Dedifferentiated amniotic fluid mesenchymal stem cell (primary cell): ENCODE measurements around the gene ENO2.

ENCODE experiments used
- DNase-seq: peaks from one replicate; pipeline ENCODE4 v3.0.0-alpha.2; 2016; ENCODE audit errors: extremely low spot score

ENO2 gene

DNA sequence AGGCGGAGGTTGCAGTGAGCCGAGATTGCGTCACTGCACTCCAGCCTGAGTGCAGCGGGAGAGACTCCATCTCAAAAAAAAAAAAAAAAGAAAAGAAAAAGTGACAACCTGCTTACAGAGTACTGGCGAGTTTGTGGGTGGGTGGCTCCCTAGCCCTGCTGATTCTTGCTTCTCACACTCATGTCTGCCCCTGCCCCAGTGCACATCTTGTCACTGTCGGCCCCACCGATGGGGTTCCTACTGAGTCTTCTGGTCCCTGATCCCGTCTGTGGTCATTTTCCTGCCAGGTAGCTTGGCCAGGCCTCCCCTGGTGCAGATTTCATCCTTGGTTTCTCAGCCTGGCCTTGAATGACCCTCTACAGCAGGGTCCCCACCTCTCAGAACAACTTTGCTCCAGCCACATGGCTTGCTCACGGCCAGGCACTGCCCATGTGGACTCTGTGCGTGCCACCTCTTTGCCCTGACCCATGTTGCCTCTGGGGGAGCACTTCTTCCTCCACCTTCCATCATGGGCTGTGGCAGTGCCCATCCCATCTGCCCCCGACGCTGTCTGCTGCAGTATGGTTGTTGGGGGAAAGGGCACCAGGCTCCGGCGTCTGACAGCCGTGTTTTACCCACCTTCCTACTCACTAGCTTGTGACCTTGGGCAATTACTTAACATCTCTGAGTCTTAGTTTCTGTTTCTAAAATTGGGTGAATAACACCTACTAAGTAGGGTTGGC, 34.7 kb downstream of the ENO2 start:
- no peak for DNase-seq

DNA sequence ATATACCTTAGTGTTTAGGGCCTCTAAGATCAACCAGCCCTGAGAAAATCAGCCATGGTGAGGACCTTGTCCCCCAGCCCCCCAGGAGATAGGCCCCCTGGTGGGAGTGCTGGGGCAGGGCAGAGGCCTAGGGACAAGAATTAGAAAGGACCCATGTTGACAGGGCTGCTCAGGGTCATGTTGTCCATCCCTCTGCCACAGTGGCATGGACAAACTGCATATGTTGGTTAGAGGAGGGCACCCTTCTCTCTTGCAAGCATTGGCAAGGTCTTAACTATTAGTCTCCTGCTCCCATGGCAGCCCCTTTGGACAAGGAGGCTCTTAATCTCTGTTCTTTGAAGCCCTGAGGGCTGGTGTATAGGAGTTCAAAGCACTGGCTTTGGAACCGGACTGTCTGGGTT, 36.0 kb downstream of the ENO2 start:
- no peak for DNase-seq

DNA sequence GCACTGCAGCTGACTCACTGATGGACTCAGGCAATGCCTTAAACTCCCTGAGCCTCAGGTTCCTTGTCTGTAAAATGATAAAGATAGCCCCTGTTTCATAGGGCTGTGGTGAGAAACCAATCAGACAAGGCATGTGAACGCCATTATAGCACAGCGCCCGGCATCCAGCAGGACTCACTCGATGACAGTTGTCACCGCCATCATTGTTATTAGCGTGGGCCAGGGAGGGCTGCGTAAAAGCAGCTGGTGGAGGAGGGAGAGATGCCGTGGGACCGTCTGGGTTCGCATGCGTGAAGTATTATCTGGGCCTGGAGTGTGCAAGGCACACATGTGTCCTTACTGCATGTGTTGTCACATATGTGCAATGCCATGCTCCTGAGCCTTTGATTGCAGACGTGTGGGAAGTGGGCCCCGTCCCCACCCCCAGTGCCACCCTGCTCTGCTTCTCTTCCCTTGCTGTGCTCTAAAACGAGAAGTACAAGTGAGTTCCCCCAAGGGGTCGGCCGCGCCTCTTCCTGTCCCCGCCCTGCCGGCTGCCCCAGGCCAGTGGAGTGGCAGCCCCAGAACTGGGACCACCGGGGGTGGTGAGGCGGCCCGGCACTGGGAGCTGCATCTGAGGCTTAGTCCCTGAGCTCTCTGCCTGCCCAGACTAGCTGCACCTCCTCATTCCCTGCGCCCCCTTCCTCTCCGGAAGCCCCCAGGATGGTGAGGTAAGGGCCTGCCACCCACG, 36.6 kb downstream of the ENO2 start, which contains the start of gene PTPN6:
Gene PTPN6 (plus strand): TSS at position 546 of the 730 bp plus-strand sequence. CDS start 157 bp downstream, at position 703.
- DNase-seq, result no peak

DNA sequence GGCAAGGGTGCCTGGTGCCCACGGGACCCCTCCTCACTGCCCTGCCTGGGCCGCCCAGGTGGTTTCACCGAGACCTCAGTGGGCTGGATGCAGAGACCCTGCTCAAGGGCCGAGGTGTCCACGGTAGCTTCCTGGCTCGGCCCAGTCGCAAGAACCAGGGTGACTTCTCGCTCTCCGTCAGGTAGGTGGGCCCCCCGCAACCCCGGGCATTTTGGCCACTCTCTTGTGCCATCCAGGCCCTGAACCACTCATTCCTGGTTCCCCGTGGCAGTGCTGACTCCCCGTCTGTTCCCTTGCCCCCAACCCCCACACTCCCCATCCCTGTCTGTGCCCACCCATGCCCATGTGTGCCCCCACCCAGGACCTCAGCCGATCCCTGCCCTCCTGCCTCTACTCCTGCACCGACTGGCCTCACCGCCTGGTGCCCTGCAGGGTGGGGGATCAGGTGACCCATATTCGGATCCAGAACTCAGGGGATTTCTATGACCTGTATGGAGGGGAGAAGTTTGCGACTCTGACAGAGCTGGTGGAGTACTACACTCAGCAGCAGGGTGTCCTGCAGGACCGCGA, 37.3 kb downstream of the ENO2 start:
- no peak for DNase-seq

DNA sequence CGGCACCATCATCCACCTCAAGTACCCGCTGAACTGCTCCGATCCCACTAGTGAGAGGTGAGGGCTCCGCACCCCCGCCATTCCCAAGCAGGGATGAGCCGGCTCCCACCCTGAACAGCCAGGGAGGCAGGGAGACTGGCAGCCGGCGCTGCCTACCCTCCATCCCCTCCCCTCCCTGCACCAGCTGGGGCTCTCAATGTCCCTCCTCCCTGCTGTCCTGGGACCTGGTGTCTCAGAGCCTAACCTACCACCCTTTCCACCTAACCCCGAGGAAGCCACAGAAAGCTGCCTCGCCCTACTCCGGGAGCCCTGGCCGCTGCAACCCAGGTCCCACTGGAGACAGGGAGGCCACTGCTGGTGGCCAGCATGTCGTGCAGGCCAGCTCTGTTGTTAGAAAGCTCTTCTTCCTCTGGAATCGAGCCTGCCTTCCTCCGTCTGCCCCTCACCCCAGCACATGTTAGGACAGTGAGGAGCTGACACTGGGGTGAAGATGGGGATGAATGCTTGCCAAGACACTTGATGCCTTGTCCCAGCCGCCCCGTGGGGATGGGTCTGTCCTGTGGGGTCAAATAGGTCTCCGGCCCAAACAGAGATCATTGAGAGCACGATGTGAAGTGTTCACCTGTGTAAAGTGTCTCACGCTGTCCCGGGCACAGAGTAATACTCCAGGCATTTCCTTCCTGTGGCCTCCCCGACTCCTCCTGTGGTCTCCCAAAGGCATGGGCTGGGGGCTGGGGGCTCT, 37.9 kb downstream of the ENO2 start:
- DNase-seq, result no peak

DNA sequence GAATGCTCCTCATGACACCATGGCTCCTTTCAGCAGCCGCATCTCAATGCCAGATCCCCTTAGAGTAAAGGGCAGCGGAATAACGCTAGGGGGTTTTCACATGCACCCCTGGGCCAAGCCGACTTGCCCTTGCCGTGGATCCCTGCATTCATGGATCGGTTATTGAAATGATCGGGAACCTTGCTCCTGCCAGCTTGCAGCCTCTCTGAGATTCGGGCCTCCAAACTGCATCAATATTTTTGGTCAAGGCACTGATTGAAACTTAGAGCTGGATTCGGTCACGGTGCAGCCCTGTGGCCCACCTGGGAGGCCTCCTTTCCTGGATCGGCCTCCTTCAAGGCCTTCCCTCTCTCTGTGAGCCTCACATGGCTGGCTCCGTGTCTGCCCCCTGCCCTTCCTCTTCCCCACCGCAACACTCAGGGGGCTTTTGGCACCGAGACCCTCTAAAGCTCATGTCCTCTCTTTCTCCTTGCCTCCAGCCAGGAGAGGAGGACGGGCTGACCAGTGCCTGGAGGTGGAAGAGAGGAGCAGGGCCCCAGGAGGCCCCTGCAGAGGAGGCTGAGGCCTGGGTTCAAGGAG, 38.6 kb downstream of the ENO2 start:
- DNase-seq, result no peak

DNA sequence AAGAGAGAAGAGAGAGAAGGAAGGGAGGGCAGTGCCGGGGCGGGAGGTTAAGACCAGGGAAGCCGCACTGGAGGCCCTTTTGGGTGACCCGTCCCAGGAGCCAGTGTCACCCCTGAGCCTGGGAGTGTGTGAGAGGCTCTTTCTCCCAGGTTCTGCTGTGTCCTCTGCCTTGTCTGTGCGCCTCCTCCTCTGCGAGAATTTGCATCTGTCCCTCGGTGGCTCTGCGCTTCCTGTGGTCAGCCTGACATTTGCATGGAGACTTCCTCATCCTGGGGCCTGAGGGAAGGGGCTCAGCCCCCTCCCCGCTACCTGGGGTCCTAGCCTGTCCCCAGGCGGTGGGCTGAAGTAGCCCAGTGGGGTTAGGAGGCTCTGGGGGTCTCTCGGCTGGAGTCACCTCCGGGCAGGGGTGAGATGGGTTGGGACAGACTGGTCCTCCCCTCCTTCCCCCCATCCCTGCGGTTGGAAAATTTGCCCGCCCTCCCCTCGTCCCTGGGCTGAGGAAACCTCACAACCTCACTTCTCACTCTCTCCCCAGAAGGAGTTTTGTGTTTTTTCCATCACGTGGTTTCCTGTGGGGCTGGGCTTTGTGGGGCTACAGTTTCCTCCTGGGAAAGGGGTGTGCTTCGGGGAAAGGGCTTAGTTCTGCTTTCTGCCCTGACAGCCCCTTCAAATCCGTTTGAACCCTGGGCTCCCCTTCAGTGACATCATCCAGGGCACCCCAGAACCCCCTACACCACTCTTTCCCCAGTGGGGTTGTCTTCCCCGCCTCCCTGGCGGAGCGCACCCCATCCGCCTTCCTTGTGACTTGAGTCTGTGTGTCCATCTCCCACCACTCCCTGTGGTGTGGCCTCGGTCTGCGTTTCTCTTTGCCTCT, 39.3 kb downstream of the ENO2 start:
- DNase-seq, result no peak

DNA sequence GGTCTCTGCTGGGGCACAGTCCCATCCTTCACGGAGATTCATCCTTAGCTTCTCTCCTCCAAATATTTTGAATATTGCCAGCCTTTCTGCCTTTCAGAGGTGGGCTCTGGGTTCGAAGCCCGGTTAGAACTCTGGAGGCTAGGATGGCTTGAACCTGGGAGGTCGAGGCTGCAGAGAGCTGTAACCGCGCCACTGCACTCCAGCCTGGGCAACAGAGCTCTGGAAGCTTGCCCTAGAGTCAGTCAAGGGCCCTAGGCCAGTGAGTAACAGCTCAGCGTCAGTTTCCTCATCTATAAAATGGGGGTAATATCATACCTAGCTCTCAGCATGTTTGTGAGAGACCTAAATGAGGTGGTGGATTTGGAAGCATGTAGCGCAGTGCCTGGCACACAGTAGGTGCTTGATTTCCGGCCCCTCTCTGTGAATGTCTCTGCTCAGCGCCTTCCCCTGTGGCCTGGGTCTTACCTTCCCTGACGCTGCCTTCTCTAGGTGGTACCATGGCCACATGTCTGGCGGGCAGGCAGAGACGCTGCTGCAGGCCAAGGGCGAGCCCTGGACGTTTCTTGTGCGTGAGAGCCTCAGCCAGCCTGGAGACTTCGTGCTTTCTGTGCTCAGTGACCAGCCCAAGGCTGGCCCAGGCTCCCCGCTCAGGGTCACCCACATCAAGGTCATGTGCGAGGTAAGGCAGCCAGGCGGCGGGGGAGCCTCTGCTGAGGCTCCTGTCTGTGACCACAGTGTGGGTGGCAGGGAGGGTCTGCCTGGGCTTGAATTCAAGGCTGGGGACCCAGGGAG, 40.1 kb downstream of the ENO2 start:
- no peak for DNase-seq

DNA sequence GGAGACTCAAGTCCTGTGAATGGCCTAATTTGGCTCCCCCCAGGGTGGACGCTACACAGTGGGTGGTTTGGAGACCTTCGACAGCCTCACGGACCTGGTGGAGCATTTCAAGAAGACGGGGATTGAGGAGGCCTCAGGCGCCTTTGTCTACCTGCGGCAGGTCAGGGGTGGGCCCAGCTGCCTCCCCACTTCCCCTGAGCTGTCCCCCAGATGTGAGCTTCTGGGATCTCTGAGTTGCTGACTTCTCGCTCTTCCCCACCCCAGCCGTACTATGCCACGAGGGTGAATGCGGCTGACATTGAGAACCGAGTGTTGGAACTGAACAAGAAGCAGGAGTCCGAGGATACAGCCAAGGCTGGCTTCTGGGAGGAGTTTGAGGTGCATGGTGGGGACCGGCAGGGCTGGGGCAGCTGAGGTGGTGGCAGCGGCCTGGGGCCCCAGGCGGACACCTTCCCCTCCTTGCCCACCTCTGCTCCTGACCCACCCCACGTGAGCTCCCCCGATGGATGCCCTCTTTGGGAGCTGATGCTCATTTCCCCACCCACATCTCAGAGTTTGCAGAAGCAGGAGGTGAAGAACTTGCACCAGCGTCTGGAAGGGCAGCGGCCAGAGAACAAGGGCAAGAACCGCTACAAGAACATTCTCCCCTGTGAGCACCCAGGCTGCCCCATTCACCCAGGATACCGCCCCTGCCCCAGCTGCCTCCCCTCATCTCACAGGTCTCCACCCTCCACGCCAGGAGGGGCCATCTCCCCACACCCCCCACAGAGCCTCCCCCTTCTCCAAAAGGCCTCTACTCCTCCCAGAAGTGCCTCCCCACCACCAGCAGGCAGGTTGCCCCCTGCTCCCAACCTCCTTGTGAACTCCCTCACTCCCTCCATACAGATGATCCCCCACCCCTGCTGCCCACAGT, 41.0 kb downstream of the ENO2 start:
- no peak for DNase-seq

DNA sequence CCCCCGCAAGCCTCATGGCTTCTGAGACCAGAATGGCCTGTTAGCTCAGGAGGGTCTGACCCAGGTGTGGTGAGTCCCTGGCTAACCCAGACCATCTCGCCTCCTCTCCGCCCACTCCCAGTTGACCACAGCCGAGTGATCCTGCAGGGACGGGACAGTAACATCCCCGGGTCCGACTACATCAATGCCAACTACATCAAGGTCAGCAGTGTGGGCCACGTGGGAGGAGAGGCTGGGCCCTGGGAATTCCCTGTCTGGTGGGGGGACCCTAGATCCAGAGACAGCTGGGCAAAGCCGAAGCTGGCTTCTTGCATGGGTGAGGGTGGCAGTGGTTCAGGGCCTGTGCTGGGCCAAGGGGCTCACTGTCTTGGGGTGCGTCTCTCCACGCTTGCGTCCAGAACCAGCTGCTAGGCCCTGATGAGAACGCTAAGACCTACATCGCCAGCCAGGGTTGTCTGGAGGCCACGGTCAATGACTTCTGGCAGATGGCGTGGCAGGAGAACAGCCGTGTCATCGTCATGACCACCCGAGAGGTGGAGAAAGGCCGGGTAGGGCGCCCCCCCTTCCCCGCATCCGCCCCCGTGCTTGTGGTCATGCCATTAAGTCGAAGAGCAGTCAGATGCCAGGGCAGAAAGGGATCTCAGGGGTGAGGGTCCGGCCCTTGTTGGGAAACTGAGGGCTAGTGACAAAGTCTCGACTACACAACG, 41.8 kb downstream of the ENO2 start:
- no peak for DNase-seq

DNA sequence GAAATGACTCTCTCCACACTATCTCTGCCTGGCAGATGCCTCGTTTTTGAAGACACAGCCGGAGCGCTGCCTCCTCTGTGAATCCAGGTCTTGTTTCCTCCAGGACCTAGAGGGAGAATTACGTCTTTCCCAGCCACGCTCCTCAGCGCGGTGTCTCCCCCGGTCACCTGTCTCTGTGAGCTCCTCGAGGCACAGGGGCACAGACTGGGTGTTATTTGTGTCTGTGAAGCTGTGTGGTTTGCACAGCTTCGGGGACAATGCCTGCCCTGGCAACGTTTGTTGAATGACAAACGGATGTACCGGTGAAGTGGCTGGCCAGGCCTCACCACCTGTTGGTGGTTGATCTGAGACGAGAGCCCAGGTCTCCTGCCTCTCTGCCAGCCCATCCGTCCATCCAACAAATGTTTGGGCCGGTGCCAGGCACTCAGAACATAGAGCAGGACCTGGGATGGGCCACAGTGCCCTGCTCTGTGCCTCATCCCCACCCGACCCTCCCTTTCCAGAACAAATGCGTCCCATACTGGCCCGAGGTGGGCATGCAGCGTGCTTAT, 42.8 kb downstream of the ENO2 start:
- DNase-seq, result no peak

DNA sequence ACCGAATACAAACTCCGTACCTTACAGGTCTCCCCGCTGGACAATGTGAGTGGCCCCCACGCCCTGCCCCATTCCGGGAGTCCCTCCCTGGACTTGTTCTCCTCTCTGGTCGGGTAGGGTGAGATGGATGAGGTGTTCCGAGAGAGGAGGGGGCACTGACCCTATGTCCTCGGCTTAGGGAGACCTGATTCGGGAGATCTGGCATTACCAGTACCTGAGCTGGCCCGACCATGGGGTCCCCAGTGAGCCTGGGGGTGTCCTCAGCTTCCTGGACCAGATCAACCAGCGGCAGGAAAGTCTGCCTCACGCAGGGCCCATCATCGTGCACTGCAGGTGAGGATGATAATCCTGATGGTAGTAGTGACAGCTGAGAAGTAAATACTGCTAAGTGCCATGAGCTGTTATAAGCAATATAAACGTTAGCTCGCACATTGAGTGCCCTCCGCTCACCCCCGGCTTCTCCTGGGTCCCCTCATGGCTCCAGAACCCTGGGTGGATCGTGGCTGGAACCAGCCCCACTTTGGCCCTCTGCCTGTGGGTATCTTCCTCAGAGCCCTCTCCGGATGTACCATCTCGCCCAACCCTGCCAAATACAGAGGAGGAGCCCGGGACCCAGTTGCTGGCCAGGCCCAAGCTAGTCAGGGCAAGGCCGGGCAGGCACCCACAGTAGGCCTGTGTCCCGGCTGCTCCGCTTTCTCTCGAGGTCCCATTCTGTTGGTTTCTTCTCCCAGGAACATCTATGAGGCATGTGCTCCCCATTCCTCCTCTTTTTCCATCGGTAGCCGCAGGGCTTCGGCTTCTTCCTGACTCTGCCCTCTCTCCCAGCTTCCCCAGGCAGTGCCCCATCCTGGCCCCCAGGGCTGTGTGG, 43.6 kb downstream of the ENO2 start:
- no peak for DNase-seq

DNA sequence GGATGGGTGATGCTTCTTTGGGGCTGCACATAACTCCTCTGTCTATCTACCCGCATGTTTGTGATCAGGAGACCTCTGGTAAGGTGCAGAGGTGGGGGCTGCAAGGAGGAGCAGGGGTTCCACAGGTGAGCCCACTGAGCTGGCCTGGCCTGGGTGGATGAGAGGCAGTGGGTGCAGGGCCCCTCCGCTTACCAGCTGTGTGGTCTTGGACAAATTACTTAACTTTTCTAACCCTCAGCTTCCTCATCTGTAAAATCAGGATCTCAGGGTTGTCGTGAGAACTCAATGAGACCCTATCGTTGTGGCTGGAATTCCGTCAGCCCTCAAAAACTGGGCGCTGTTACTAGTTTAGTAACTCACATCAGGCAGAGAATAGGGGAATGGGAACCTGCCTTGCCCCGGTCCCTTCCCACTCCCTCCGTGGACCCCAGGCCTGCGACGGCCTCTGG, 44.3 kb downstream of the ENO2 start:
- no peak for DNase-seq

DNA sequence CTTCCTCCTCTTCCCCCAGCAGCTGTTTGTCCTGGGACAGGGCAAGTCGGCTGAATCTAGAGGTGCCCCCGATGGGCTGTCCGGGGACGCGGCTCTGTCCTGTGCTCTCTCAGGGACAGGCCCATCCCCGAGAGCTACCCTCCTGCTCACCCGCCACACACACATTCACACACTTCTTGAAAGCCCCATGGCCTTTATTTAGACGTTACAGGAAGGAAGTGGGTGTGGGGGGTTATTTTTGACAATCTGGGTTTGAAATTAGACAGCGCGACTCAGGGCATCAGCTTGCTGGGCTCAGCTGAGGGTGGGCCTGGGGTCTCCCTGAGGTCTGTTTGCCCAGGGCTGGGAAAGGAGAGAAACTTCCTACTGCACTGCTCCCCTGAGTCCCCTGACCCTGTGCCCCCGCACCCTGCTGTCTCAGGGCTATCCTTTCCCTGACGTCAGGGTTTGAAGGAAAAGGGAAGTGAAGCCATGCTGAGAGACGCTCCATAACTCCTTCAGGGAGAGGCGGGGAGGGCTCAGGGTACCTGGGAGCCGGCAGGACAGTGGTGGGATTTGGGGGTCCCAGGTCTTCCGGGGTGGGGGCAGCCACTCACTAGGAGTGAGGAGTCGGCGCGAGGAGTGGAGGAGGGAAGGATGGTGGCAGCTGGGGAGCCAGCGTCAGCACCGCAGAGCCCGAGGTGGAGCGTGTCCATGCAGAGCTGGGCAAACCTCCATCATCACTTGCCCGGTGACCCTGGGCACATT, 44.9 kb downstream of the ENO2 start:
- DNase-seq, result no peak

DNA sequence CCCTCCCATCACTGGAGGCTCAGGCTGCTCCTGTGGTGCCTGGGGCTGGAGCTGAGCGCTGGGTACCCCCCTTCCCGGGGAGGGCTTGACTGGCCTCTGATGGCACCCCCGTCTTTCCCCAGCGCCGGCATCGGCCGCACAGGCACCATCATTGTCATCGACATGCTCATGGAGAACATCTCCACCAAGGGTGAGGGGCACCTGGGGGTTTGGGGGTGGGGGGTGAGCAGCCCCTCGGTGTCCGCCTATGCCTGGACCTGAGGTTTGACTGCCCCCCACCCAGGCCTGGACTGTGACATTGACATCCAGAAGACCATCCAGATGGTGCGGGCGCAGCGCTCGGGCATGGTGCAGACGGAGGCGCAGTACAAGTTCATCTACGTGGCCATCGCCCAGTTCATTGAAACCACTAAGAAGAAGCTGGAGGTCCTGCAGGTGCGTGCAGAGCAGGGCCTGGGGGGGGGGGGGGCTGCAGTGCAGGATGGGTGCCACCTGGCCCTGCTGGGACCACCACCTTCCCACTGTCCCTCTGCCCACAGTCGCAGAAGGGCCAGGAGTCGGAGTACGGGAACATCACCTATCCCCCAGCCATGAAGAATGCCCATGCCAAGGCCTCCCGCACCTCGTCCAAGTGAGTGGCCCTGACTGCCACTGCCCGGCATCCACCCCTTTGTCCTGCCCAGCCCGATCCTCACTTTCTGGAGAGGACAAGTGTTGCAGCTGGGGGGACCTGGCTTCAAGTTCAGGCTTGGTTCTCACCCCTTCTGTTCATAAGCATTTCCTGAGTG, 45.6 kb downstream of the ENO2 start:
- no peak for DNase-seq
